HG03520 (cell line): Measurements from ENCODE around the gene LRRC66.

Source experiments
- ATAC-seq: cut with Tn5 transposase; IDR thresholded peaks from one replicate; pipeline ENCODE4 v1.9.1; 2021; ENCODE audit warnings: mild to moderate bottlenecking, moderate library complexity; ENCODE audit not compliant: unreplicated experiment

Gene LRRC66

DNA sequence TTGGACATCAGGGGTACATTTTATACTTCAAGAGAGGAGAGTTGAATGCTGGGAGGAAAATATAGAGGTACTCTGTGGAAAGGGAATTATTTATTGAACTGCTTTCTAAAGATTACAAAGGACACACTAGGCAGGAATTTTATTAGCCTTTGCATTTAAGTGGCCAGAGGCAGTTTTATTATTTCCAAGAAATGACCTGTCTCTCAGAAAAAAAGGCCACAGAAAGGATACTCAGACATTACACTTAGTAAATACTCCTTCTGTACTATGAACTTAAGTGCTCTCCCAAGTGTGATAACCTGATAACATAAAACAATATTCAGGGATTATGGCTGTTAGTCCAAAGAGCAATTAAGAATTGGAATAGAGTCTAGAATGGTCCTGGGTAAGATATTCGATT lies 7.5 kb downstream of the LRRC66 start:
- no peak for ATAC-seq

DNA sequence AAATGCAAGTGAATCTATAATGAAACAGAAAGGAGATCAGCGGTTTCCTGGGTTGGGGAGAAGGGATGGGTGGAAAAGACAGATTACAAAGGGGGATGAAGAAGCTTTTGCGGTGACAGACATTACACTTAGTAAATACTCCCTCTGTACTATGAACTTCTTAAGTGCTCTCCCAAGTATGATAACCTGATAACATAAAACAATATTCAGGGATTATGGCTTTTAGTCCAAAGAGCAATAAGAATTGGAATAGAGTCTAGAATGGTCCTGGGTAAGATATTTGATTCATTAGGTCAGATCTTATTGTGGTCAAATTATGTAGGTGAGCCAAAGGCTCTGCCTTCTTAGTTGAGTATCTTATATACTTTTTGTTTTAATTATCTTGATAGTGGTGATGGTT lies 9.2 kb downstream of the LRRC66 start:
- ATAC-seq, result no peak

DNA sequence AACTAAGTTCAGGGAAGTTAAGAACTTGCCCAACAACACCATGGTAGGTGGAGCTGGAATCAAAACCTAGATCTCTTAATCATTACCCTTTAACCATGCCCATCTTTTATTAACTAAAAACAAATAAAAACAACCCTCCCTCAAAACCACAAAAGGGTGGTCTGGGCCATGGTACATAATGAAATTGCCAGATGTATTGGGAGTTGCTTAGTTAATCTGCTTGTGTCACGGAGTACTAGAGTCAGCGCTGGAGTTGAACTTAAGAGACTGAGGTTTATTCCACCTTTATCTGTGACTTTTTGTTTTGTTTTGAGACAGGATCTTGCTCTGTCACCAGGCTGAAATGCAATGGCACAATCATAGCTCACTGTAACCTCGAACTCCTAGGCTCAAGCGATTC lies 13.3 kb downstream of the LRRC66 start:
- ATAC-seq, result no peak

DNA sequence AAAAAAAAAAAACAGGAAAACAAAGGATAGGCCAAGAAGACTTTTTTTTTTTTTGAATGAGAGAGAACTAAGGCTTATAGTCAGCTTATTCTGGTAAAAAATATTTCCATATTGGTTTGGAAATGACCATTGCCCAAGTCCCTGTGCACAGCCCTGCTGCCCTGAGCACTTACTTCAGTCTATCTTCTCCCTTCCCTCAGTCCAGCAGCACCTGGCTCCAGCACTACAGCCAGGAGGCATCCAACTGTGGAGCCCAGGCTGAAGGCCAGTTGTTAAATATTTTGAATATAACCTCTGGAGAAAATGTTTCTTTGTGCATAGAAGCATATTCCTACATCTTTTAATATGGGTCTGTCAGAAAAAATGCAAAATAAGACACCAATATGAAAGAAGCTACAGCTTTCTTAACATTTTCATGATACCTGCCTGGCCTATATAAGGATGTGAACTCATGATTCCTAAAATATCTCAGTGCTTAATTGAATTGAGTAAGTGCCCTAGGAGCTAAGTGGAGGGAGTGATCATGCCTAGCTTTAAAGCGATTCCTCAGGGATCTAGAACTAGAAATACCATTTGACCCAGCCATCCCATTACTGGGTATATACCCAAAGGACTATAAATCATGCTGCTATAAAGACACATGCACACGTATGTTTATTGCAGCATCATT lies 14.4 kb downstream of the LRRC66 start:
- no peak for ATAC-seq

DNA sequence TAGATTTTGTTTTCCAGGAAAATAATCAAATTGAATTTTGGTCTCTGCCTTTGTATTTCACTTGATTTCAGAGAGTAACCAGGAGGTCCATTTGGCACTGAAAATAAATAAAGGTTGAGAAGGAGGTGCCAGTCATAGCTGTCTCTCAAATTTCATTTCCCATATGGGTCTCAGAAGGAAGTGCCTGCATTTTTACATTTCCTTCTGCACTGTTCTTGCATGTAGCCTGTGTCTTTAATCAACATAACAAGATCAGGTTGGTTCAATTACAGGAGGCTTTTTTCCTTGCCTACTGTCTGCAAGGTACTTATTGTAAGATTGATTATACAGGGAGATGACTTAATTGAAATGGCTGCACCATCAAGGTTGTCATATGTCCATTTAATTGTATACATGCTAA lies 15.7 kb downstream of the LRRC66 start:
- no peak for ATAC-seq

DNA sequence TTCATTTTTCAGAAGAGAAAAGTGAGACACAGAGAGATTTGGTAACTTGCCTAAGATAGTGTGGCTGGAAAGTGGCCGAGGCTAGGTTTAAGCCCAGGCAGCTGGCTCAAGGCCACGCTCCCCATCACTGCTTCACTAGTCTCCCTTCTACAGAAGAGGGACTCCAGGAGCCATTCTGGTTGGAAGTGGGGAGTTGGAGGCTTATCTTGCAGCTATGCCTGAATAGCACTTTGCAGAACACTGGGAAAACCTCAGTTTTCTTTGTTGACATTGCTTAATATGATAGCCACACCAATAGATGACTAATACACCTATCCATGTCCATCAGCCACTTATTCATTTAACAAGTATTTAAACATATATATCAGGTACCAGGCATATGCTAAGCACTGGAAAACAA lies 18.5 kb downstream of the LRRC66 start:
- ATAC-seq, result no peak

DNA sequence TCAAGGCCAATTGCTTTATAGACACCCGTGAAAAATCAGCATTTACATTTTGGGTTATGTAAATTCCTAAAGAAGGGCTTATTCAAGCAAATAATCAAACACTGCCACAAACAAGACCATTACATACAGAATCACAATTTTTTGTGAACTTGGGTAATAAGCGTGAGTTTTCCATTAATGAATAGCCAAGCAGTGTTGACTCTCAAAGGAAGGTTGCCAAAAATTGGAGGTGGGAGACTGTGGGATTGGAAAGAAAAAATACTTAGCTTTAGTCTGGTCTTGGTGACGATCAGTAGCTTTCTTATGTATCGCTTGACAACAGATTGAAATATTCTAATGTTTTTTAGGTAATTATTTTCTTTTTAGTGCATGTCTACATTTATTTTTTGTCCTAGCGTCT lies 20.9 kb downstream of the LRRC66 start:
- no peak for ATAC-seq

DNA sequence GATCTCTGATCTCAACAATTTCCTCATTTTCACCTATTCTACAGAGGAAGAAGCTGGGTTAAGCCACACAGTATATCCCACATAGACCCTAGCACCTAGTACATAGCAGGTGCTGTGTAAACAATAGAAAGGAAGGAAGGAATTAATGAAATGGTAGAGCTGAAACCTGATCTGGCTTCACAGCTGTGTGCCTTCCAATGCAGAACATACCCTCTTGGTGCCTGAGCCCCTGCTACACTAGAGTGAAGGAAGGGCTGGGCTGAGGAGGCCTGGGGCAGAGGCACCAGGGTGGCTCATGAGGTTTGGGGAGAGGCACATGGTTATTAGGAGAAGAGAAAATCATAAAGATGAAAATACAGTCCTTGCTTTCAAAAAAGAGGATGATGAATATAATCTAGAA lies 21.3 kb downstream of the LRRC66 start:
- no peak for ATAC-seq

DNA sequence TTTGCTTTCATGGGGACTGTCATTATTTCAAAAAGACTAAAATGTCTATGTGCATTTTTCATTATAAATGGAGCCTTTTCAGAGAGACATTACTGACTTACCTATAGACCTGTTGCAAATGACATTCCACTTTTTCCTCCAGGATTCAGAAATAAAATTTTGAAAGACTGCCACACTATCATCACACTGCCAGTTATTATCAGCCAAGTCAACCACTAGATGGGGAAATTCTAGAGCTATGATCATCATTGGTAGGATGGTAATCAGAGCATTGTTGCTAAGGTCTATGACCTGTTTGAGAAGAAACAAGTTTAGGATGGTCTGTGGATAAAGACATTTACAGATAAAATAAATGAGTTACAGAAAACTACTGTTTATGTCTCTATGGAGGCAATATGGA lies 22.5 kb downstream of the LRRC66 start:
- ATAC-seq, result no peak

DNA sequence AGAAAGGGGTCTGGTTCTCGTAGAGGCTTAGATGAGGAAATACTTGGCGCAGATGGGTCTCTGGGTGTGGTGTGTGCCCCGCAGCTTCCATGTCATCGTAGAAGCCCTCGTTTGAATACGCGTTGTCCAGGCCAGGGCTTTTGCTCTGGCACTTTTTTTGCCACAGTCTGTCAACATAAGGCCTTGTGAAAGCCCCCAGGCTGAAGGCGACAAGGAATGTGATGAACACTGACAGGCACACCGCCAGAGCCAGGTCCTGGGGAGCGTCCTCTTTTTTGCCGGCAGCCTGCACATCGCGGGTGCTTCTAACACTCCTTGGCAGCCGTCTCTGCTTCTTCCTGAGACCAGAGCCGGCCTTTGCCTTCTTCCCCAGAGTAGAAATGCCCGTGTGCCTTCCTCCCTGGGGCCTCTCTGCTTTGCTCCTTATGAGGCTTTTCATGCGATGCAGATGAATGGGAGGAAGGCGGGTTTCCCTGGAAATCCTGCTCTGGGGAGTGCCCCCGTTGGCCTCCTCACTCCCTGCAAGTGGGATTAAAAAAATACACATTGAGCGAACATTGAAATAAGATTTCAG lies 24.4 kb downstream of the LRRC66 start:
- no peak for ATAC-seq

DNA sequence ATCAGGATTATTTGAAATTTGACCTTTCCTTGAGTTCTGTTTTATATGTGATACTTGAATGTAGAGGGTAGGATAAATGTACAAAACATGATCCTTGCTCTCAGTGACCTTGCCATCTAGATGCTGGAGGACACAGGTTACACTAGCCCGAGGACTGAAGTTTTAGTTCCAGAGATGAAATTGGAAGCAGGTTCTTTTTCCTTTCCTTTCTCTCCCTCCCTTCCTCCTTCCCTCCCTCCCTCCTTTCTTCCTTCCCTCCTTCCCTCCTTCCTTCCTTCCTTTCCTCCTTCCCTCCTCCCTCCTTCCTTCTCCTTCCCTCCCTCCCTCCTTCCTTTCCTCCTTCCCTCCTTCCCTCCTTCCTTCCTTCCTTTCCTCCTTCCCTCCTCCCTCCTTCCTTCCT lies 54.3 kb downstream of the LRRC66 start:
- no peak for ATAC-seq

DNA sequence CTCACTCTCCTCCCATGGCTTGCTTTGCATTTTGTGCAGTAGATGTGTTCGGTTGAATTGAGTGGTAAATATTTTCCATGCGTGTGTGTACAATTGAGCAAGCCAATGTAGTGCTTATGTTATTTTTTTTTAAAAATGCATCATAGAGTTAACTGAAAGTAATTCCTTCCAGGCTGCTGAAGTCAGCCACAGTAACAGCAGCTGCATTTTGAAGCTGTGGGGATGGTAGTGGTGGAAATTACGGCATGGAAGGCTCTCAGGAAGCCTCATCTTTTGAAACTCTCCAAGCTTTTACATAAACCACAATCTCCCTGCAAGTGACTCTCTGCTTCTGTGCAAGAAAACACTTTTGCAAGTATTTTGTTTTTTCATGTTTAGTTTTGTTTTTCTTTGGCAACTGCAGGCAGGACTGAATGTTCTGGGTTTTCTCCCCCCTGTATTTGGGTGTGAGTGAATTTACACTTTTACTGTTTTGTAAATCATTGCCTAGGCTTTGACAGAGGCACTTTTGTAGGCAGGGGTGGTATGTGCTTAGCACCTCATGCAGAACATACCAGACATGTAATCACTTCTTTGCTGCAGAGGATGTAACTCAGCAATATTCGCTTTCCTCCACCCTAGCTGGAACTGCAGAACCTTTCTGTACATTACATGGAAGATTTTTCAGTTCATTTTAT lies 56.2 kb downstream of the LRRC66 start:
- ATAC-seq, result no peak

DNA sequence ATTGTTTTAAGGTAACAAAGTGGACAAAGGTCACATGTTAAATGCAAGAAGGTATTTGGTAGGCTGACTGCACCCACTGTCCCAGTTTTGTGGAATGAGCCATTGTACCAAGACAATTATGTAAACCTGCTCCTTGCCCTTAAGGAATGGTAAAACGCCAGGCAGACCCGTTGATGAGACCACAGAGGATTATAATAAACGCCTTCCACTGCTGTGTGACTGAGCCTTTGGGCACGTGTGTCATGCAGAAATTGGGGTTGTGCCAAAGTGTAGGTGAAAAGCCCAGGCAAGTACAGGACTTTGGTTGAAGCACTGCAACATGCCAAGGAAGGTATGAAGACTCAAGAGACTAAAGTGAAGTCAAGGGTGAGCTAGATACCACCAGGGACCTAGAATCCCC lies 59.7 kb downstream of the LRRC66 start:
- ATAC-seq, result no peak

DNA sequence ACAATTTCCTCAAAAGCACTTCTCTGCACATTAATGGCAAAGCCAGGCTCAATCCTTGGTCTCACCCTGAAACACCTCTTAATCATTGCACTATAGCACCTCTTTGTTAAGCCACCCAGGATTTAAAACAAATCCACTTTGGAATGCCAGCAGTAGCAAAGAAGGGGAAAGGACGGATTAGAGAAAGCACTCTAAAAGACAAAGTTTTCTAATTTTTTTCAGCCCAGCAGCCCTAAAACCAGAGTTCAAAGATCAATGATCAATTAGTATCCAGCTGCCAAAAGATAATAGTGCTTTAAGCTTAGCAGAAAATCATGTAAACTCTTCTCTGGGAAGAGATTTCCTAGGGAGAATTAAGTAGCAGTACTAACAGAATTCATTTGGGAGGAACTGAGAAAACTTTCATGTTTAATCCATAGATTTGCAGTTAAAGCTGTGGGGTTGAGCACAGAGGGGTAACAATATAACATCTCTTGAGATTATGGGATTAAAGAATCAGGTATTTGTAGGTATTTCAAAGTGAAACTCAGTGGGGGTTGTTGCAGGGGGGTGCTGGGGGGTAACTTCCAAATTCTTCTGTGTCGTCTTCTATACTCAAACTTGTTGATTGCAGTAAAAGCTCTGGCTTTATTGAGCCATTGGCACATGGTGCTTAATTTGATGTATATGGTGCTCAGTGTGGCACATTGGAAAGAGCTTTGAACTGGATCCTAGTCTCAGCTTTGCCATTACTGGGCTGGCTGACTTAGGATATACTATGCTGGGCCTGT lies 61.8 kb downstream of the LRRC66 start:
- no peak for ATAC-seq
